ENCODE results near the gene COL18A1.

The COL18A1 gene

DNA sequence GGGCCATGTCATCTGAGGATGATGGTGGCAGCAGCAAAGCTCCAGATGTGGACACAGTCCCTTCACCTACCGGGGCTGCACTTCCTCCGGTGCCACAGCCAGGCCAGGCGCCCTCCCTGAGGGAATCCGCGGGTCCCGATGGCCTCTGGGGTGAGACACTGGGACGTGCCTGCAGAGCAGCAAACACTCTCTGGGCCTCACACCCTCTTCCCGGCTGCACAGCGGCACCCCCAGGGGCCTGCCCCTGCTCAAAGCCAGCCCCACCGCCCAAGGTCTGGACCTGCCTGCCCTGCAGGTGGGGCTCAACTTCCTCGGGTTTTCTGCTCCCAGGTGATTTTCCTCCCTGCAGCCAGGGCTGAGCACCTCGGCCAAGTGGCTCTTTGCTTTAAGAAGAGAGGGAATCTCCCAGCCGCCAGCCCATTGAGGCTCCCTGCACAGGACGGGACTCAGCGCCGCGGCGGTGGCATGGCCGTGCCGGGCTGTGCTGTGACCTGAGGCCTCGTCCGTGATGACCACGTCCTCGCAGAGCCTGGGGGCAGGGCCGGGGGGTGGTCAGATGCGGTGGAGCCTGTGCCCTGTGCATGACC, 21.3 kb upstream of the COL18A1 start:
- no peak for DNase-seq

DNA sequence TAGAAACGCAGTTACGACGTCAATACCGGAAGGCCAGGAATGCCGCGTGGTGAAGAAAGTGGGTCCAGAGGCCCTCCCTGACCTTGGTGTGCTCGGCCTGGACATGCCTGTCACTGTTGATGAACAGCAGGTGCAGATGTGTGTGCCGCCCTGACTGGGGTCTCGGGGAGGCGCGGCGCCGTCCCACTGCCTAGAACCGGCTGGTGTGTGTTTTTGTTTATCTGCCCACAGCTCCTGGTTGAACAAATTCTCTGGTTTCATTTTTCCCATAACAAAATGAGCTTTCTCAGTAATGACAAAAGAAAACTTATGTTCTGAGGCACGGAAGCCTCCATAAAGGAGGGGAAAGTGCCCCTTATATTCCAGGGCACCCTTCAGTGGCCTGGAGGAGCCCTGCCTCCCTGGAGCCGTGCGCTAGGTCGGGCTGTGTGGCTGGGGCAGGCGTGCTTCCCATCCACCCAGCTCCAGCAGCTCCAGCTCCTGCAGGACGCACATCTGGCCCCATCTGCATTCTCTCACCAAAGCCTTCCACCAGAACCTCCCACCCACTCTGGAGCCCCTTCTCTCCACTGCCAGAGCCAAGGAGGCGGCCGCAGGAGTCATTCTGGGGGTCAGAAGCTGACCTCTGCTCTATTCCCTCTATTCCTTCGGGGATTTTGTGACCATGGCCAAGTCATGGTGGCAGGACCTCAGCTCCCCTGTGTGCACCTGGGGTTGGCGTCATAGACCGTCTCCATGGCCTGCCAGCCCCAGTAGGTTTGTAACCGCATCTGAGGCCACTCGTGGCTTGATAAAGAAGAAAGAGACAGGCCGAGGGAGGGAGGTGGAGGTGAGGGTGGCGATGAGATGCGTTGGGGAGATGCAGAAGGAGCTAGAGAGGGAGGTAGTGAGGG, 20.1 kb upstream of the COL18A1 start:
- no peak for DNase-seq

DNA sequence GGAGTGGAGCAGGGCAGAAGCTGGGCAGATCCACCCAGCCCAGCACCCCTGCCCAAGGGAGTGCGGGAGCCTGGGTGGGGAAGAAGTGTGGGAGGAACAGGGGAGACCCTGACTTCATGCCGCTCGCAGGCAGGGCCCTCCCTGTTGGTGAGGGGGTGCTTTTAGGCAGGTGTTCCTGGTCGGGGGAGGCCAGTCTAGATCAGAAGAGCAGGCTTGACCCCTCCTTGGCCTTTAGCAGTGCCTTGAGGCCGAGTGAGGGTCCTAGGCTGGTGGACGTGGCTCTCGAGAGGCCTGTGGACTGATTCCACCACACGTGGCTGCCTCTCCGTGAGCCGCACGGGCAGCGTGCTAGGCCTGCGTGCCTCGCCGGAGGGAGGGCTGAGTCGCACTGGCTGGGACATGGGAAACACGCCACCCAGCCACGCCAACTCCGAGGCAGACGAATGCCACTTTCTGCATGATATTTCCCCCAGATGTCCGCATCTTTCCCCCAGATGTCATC, 19.4 kb upstream of the COL18A1 start:
- no peak for DNase-seq

DNA sequence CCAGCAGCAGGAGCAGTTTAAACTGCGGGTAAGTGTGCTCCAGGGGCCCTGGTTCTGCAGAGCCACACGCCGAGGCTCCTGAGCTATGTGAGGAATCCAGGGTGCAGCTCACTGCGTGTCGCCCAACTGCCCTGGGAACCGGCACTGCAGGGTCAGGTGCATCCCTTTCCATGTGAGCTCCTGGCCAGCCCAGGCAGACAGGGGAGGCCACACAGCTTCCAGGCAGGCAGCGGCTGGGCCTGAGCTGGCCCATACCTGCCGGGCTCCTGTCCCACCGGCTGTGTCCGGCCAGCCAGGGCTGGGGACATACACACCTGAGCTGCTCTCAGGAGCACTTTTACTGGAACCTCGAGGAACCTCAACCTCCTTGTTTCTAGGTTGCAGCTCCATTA, 18.6 kb upstream of the COL18A1 start:
- no peak for DNase-seq

- no peak for DNase-seq
Observed at GRCh38 chr21:45386728-45387371, 18.1 kb upstream of the COL18A1 start.

- DNase-seq = no peak
Observed at GRCh38 chr21:45387506-45387905, 17.5 kb upstream of the COL18A1 start.

- DNase-seq = no peak
Observed at GRCh38 chr21:45388011-45388521, 16.9 kb upstream of the COL18A1 start.

GRCh38 chr21:45388611-45389296, 16.2 kb upstream of the COL18A1 start:
- DNase-seq = no peak

GRCh38 chr21:45390121-45390751, 14.7 kb upstream of the COL18A1 start:
- DNase-seq = no peak

DNA sequence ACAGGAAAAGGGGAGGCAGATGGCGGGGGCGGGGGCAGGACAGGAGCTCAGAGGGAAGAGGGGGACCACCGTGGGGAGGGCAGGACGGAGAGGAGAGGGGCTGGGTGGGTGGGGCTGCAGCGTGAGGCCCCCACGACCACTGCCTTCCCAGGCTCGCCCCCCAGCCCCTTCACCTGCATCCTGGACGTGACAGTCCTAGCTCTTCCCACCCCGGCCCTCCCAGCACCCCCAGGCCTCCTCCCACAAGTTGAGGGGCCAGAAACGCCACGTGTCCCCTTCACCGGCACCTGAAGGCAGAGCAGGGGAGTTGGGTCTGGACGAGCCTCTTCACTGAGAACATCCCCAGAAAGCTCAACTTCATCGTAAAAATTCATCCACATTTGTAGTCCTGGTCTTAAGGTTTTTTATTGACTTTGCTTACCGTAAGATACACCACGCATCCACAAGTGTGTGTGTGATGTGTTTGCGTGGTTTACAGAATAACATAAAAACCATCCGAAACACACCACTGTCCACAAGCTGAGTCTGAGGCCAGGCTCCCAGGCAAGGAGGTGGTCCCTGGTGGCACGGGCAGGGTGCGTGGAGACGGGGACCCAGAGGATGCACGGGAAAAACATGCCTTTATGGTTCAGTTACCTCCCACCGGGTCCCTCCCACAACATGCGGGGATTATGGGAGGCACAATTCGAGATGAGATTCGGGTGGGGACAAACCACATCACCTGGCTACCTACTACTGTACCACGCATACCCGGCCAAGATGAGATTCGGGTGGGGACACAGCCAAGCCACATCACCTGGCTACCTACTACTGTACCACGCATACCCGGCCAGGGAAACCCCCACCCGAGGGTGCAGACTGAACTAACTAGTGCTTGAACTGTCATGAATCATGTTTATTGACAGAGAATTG, 13.9 kb upstream of the COL18A1 start:
- no peak for DNase-seq

GRCh38 chr21:45391743-45392572, 13.0 kb upstream of the COL18A1 start:
- no peak for DNase-seq

GRCh38 chr21:45392573-45392971, 12.4 kb upstream of the COL18A1 start:
- DNase-seq = no peak

DNA sequence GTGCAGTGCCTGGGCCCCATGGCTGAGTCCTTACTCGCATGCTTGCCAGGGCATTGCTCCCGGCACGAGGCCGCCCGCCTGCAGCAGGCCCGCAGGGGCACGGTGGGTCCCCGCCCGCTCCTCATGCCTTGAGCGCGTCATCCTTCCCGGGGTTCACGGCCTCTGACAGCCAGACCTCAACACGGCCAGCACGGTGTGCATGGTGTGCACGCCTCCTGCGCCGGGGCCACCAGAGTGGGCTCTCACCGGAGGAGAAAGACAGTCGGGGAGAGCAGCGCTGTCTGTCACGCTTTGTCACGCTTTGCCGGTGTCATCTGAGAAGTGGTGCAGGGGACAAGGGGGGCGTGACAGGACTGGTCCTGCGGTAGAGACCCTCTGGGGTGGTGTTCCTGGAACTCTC, 11.9 kb upstream of the COL18A1 start:
- no peak for DNase-seq

GRCh38 chr21:45393833-45394638, 10.9 kb upstream of the COL18A1 start:
- DNase-seq = no peak

DNA sequence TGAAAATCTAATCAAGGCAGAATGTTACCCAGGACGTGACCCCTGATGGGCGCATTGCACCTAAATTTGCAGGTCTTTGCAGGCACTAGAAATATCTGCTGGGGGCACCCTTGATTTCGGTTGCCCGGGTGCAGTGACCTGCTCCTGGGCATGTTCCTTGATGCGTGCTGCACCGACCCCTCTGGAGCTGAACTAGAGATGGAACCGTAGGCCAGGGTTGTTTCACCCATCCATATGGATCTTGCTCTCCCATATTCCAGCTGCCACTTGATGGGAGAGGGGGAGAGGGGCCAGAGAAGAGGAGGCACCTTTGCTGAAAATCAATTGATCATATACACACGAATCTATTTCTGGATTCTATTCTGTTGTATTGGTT, 8.4 kb upstream of the COL18A1 start:
- DNase-seq = no peak

GRCh38 chr21:45397381-45397780, 7.6 kb upstream of the COL18A1 start:
- DNase-seq = no peak

DNA sequence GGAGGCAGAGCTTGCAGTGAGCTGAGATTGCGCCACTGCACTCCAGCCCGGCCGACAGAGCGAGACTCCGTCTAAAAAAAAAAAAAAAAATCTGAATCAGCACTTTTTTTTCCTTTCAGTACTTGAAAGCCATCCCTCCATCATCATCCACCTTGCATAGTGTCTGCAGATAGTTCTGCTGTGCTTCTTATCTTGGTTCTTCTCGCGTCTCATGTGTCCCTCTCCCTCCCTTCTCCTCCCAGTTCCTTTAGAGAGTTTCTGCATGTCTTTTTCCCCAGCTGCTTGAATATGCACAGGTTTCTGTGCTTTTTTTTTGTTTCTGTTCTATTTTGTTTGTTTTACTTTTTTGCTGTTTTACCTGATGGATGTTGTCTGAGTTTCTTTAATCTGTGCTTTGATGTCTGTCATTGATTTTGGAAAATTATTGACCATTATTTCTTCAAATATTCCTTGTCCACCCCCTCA, 3.9 kb upstream of the COL18A1 start:
- DNase-seq = no peak

DNA sequence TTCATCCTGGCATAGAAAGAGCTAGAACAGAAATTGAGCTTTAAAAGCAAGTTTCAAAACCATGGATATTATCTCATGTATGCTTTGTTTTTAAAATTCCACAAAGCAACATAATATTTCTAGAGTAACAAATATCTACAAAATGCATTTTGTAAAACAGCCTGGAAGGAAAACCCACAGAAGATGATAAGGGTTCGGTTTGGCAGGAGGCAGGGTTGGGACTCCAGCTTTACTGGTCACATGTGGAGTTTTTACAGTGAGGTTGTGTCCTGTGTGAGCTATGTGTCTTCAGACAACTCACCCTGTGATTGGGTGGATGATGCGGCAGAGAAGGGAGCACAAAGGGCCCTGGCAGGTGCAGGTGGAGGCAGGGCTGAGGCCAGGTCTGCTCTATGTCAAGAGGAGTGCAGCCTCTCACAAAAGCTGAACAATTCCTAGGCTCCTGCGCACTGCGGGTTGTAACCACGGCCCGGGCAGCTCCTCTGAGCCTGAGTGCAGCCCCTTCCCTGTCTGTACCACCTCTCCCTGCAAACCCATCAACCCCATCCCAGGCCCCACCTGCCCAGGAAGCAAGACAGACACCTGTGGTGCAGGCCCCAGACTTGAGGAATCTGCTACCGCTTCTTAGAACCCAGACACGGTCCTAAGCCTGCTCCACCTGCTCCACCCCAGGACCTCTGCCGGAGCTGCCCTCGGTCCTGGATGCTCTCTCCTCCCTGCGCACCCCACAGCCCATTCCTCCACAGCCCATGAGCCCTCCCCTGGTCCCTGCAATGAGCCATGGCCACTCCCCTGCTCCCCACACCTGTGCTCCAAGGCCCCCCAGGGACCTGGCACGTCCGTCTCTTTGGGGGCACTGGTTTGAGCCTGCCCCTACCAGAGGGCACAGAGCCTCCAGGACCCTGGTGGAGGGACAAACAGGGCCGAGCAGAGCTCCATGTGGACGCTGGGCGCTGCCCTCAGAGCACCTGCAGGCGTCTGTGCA, 2.8 kb upstream of the COL18A1 start:
- no peak for DNase-seq

Measured in inflammatory macrophage treated with lipopolysaccharide for 1 hour (primary cell).